Subcutaneous adipose tissue (tissue), 4 donors: Measurements from ENCODE around the gene TRMT1L. TPM values are rescaled to one million over a fixed set of nuclear protein-coding genes. Genes with fewer than 3 reads are reported as not detected.

Source experiments
- CTCF ChIP-seq: fragments of 450-650 bp; IDR thresholded peaks from one replicate; pipeline ENCODE4 v1.5.1; 2016; ENCODE audit warnings: low read depth, mild to moderate bottlenecking, control low read depth, antibody characterized with exemption, moderate library complexity
- total RNA-seq, 4 donors: library from RNA; depleted of rRNA; stranded (reverse); fragments of >200 nt; gene quantifications; one replicate each; pipeline ENCODE4 v1.1.0, GENCODE V29; 2016

TRMT1L gene
- total RNA-seq, 4 donors from 2014 or later = 16.1 to 19.2 (median 18.4) TPM

GRCh38 chr1:185112356-185112755 is 44.4 kb downstream of the TRMT1L start:
- no peak for TF ChIP-seq CTCF

- no peak for TF ChIP-seq CTCF
These were observed 44.9 kb downstream of the TRMT1L start for GRCh38 chr1:185111873-185112272.

GRCh38 chr1:185110145-185110544 is 46.6 kb downstream of the TRMT1L start:
- TF ChIP-seq CTCF = no peak

GRCh38 chr1:185108321-185108720 is 48.4 kb downstream of the TRMT1L start:
- no peak for TF ChIP-seq CTCF

- TF ChIP-seq CTCF = no peak
These were observed 51.6 kb downstream of the TRMT1L start for GRCh38 chr1:185105121-185105520.

GRCh38 chr1:185104083-185104482 is 52.7 kb downstream of the TRMT1L start:
- TF ChIP-seq CTCF = no peak

- TF ChIP-seq CTCF = no peak
These were observed 60.2 kb downstream of the TRMT1L start for GRCh38 chr1:185096531-185096930.
